Mesenchymal stem cell (in vitro differentiated cells and primary cell): ENCODE data around the gene WWOX.

ENCODE experiments used
- DNase-seq: peaks from one replicate; pipeline ENCODE4 v3.0.0-alpha.2; 2013
- H2AFZ ChIP-seq: one replicate; pipeline ENCODE4 v1.6.1; 2013; ENCODE audit warnings: low read depth, mild to moderate bottlenecking, control low read depth, inconsistent platforms, low read length, moderate library complexity
- H2AK5ac ChIP-seq: 2 replicates; pipeline ENCODE4 v1.6.1; 2013; ENCODE audit warnings: low read length, moderate library complexity, mild to moderate bottlenecking, inconsistent platforms; ENCODE audit not compliant: severe bottlenecking
- H2BK120ac ChIP-seq: one replicate; pipeline ENCODE4 v1.6.1; 2013; ENCODE audit warnings: low read depth, mild to moderate bottlenecking, inconsistent platforms, low read length, moderate library complexity
- H2BK12ac ChIP-seq, 2 experiments: one replicate each; pipeline ENCODE4 v1.6.1; 2013; ENCODE audit warnings: inconsistent platforms in 2 of 2, low read length in 2 of 2, mild to moderate bottlenecking in 2 of 2, moderate library complexity in 2 of 2, control low read depth in 1 of 2
- H2BK15ac ChIP-seq: one replicate; pipeline ENCODE4 v1.6.1; 2013; ENCODE audit warnings: mild to moderate bottlenecking, low read depth, inconsistent platforms; ENCODE audit not compliant: poor library complexity, severe bottlenecking
- H2BK5ac ChIP-seq: 2 replicates; pipeline ENCODE4 v1.6.1; 2013; ENCODE audit warnings: low read depth, mild to moderate bottlenecking, low read length, control low read depth, inconsistent platforms; ENCODE audit not compliant: poor library complexity, severe bottlenecking
- H3K14ac ChIP-seq, 2 experiments: one replicate each; pipeline ENCODE4 v1.6.1; 2013; ENCODE audit warnings: inconsistent platforms in 2 of 2, low read length in 2 of 2, control low read depth in 1 of 2, mild to moderate bottlenecking in 1 of 2, moderate library complexity in 1 of 2
- H3K18ac ChIP-seq, 2 experiments: one replicate each; pipeline ENCODE4 v1.6.1; 2013; ENCODE audit warnings: inconsistent platforms in 2 of 2, low read length in 2 of 2, control low read depth in 1 of 2, low read depth in 1 of 2, mild to moderate bottlenecking in 1 of 2
- H3K23ac ChIP-seq, 2 experiments: one replicate each; pipeline ENCODE4 v1.6.1; 2013; ENCODE audit warnings: inconsistent platforms in 2 of 2, low read length in 2 of 2, mild to moderate bottlenecking in 2 of 2, moderate library complexity in 2 of 2, control low read depth in 1 of 2
- H3K27ac ChIP-seq: 2 replicates; pipeline ENCODE4 v1.5.1; 2013; ENCODE audit warnings: mild to moderate bottlenecking, moderate library complexity, low read length, control low read depth, inconsistent platforms; ENCODE audit not compliant: poor library complexity, severe bottlenecking
- H3K27me3 ChIP-seq, 2 experiments: 2 replicates each; pipeline versions ENCODE4 v1.6.1 to v1.7.0; 2013; ENCODE audit warnings: low read length in 2 of 2, mild to moderate bottlenecking in 2 of 2, moderate library complexity in 2 of 2, control low read depth in 1 of 2, inconsistent platforms in 1 of 2; ENCODE audit not compliant: control insufficient read depth in 1 of 2, insufficient read depth in 1 of 2
- H3K36me3 ChIP-seq, 2 experiments: 2 replicates each; pipeline versions ENCODE4 v1.6.1 to v1.7.0; 2013; ENCODE audit warnings: low read length in 2 of 2, control low read depth in 1 of 2, inconsistent platforms in 1 of 2, low read depth in 1 of 2, mild to moderate bottlenecking in 1 of 2; ENCODE audit not compliant: insufficient read depth in 2 of 2, control insufficient read depth in 1 of 2
- H3K4ac ChIP-seq, 2 experiments: one replicate each; pipeline ENCODE4 v1.6.1; 2013; ENCODE audit warnings: inconsistent platforms in 2 of 2, low read length in 2 of 2, mild to moderate bottlenecking in 2 of 2, moderate library complexity in 2 of 2, control low read depth in 1 of 2, low read depth in 1 of 2
- H3K4me1 ChIP-seq: 2 replicates; pipeline ENCODE4 v1.6.1; 2013; ENCODE audit warnings: low read depth, low read length, control low read depth; ENCODE audit not compliant: control insufficient read depth, insufficient read depth
- H3K4me2 ChIP-seq: 2 replicates; pipeline ENCODE4 v1.6.1; 2013; ENCODE audit warnings: low read length, mild to moderate bottlenecking, inconsistent platforms; ENCODE audit not compliant: poor library complexity, severe bottlenecking
- H3K4me3 ChIP-seq, 2 experiments: 2 replicates each; pipeline versions ENCODE4 v1.5.1 to v1.7.0; 2013; ENCODE audit warnings: low read length in 2 of 2, mild to moderate bottlenecking in 2 of 2, control low read depth in 1 of 2, low read depth in 1 of 2; ENCODE audit not compliant: insufficient read depth in 1 of 2
- H3K79me1 ChIP-seq: replicated peaks from 2 replicates; pipeline ENCODE4 v1.6.1; 2013; ENCODE audit warnings: mild to moderate bottlenecking, control low read depth, low read length, inconsistent platforms; ENCODE audit not compliant: poor library complexity, severe bottlenecking
- H3K9ac ChIP-seq: 2 replicates; pipeline ENCODE4 v1.7.0; 2013; ENCODE audit warnings: mild to moderate bottlenecking, low read length, moderate library complexity
- H3K9me3 ChIP-seq: 2 replicates; pipeline ENCODE4 v1.7.0; 2013; ENCODE audit warnings: mild to moderate bottlenecking, low read length; ENCODE audit not compliant: control insufficient read depth
- H4K8ac ChIP-seq: one replicate; pipeline ENCODE4 v1.6.1; 2013; ENCODE audit warnings: inconsistent platforms, mild to moderate bottlenecking, low read length, moderate library complexity
- H4K91ac ChIP-seq: one replicate; pipeline ENCODE4 v1.6.1; 2013; ENCODE audit warnings: mild to moderate bottlenecking, low read length, inconsistent platforms
- WGBS: methylation state at CpG from one replicate; pipeline ENCODE4 v1.1.7; 2013; ENCODE audit warnings: mixed read lengths; 5-methylcytosine and 5-hydroxymethylcytosine counted together

The WWOX gene

GRCh38 chr16:78791011-78791410 lies 691.6 kb downstream of the WWOX start:
- Histone ChIP-seq H2BK120ac (no peak overlapping the region), H3K9me3 (no peaks in the 10 kb centered on the region), H2AK5ac (no peak overlapping the region), H4K91ac (no peak overlapping the region), H2AFZ (no peak overlapping the region), H2BK5ac (no peak overlapping the region), H3K4ac (no peak overlapping the region), H2BK12ac (no peak overlapping the region), H3K14ac (no peak overlapping the region), H3K27me3 (no peaks in the 10 kb centered on the region), H3K9ac (no peak overlapping the region), H3K79me1 (no peaks in the 10 kb centered on the region), H3K4me2 (no peak overlapping the region), H3K27ac (no peak overlapping the region), H2BK15ac (no peak overlapping the region), H3K4me3 (no peak overlapping the region), H3K23ac (no peak overlapping the region), H3K4me1 (no peaks in the 10 kb centered on the region), H3K18ac (no peak overlapping the region), H4K8ac (peak overlapping the region; percentile 51), H3K36me3 (no peaks in the 10 kb centered on the region)
- WGBS: 85% methylated on average over 8 of the region's 8 CpGs
- DNase-seq: peak; percentile 32

GRCh38 chr16:78791926-78792325 lies 692.5 kb downstream of the WWOX start:
- Histone ChIP-seq H3K18ac (no peak overlapping the region), H3K4me2 (no peak overlapping the region), H4K8ac (no peak overlapping the region), H3K36me3 (no peaks in the 10 kb centered on the region), H3K27ac (no peak overlapping the region), H3K79me1 (no peaks in the 10 kb centered on the region), H3K4me1 (no peaks in the 10 kb centered on the region), H4K91ac (no peak overlapping the region), H3K9me3 (no peaks in the 10 kb centered on the region), H3K9ac (no peak overlapping the region), H3K4me3 (no peak overlapping the region), H2BK15ac (no peak overlapping the region), H2AFZ (no peak overlapping the region), H3K14ac (no peak overlapping the region), H2BK5ac (no peak overlapping the region), H2AK5ac (no peak overlapping the region), H3K27me3 (no peaks in the 10 kb centered on the region), H2BK120ac (no peak overlapping the region), H2BK12ac (no peak overlapping the region), H3K4ac (no peak overlapping the region), H3K23ac (no peak overlapping the region)
- DNase-seq: no peak
- 93% methylated on average over 5 of the region's 7 CpGs for WGBS

GRCh38 chr16:78792952-78793351 lies 693.5 kb downstream of the WWOX start:
- no peak overlapping the region for H3K4ac ChIP-seq
- H3K4me3 ChIP-seq: no peak overlapping the region
- H3K27ac ChIP-seq: no peak overlapping the region
- no peak overlapping the region for H3K18ac ChIP-seq
- no peak overlapping the region for H2BK12ac ChIP-seq
- no peaks in the 10 kb centered on the region for H3K79me1 ChIP-seq
- H3K4me2 ChIP-seq: no peak overlapping the region
- H3K9ac ChIP-seq: no peak overlapping the region
- H3K4me1 ChIP-seq: no peaks in the 10 kb centered on the region
- H3K9me3 ChIP-seq: no peaks in the 10 kb centered on the region
- H3K14ac ChIP-seq: no peak overlapping the region
- no peaks in the 10 kb centered on the region for H3K36me3 ChIP-seq
- H2AK5ac ChIP-seq: no peak overlapping the region
- no peak overlapping the region for H3K23ac ChIP-seq
- no peak overlapping the region for H2BK5ac ChIP-seq
- no peak overlapping the region for H2BK120ac ChIP-seq
- no peak overlapping the region for H4K8ac ChIP-seq
- H2AFZ ChIP-seq: no peak overlapping the region
- 91% methylated on average over 3 of the region's 5 CpGs for WGBS
- no peaks in the 10 kb centered on the region for H3K27me3 ChIP-seq
- DNase-seq: no peak
- no peak overlapping the region for H2BK15ac ChIP-seq
- H4K91ac ChIP-seq: no peak overlapping the region

- no peak overlapping the region for H4K91ac ChIP-seq
- H2AFZ ChIP-seq: no peak overlapping the region
- no peak overlapping the region for H2BK5ac ChIP-seq
- H2BK12ac ChIP-seq: no peak overlapping the region
- no peaks in the 10 kb centered on the region for H3K9me3 ChIP-seq
- WGBS: 93% methylated on average over 5 of the region's 6 CpGs
- H3K4me3 ChIP-seq: no peak overlapping the region
- no peaks in the 10 kb centered on the region for H3K27me3 ChIP-seq
- H2BK120ac ChIP-seq: no peak overlapping the region
- H3K18ac ChIP-seq: no peak overlapping the region
- no peak for DNase-seq
- no peaks in the 10 kb centered on the region for H3K36me3 ChIP-seq
- H3K4ac ChIP-seq: no peak overlapping the region
- H3K27ac ChIP-seq: no peak overlapping the region
- H3K9ac ChIP-seq: no peak overlapping the region
- H3K4me2 ChIP-seq: no peak overlapping the region
- H4K8ac ChIP-seq: no peak overlapping the region
- no peak overlapping the region for H2BK15ac ChIP-seq
- no peaks in the 10 kb centered on the region for H3K79me1 ChIP-seq
- no peaks in the 10 kb centered on the region for H3K4me1 ChIP-seq
- H3K14ac ChIP-seq: no peak overlapping the region
- no peak overlapping the region for H2AK5ac ChIP-seq
- no peak overlapping the region for H3K23ac ChIP-seq
Measured at GRCh38 chr16:78794581-78795250, 695.3 kb downstream of the WWOX start.
